Limb (tissue), 2 donors: ENCODE results near the gene BSDC1.

ENCODE experiments used
- DNase-seq, 2 donors: peaks; one replicate each; pipeline ENCODE4 v3.0.0-alpha.2; 2016; ENCODE audit errors: extremely low spot score in 2 of 2

The BSDC1 gene

GRCh38 chr1:32336963-32337675 lies 57.1 kb downstream of the BSDC1 start:
- peak in 1 of 2 donors; percentile 49 for DNase-seq

- DNase-seq = no peak
Measured at GRCh38 chr1:32336591-32336932, 57.7 kb downstream of the BSDC1 start.

- peak; percentile 81 to 94 for DNase-seq
Measured at GRCh38 chr1:32335790-32336590, 58.3 kb downstream of the BSDC1 start, which contains the start of gene MARCKSL1. Gene MARCKSL1, minus strand, starts transcription at chr1:32336233. Its CDS starts 200 bp downstream, at chr1:32336033.

GRCh38 chr1:32335535-32335789 lies 58.8 kb downstream of the BSDC1 start:
- DNase-seq = no peak

- peak in 1 of 2 donors; percentile 79 for DNase-seq
Measured at GRCh38 chr1:32334864-32335534, 59.2 kb downstream of the BSDC1 start.

- DNase-seq = no peak
Measured at GRCh38 chr1:32334274-32334861, 59.9 kb downstream of the BSDC1 start.

GRCh38 chr1:32333251-32333963 lies 60.8 kb downstream of the BSDC1 start:
- DNase-seq = no peak

- DNase-seq = no peak
Measured at GRCh38 chr1:32332290-32333079, 61.8 kb downstream of the BSDC1 start.

GRCh38 chr1:32331549-32331948 lies 62.7 kb downstream of the BSDC1 start:
- DNase-seq = no peak

GRCh38 chr1:32330558-32331151 lies 63.6 kb downstream of the BSDC1 start:
- DNase-seq = no peak

- DNase-seq = no peak
Measured at GRCh38 chr1:32329931-32330466, 64.2 kb downstream of the BSDC1 start.

- no peak for DNase-seq
Measured at GRCh38 chr1:32327204-32327603, 67.0 kb downstream of the BSDC1 start.

GRCh38 chr1:32321712-32322291 lies 72.4 kb downstream of the BSDC1 start:
- no peak for DNase-seq

GRCh38 chr1:32318127-32318869 lies 75.9 kb downstream of the BSDC1 start:
- DNase-seq = no peak

GRCh38 chr1:32316903-32317277 lies 77.4 kb downstream of the BSDC1 start:
- no peak for DNase-seq
